Aorta (tissue), 5 donors: ENCODE measurements around the gene NFATC2. TPM values are rescaled to one million over a fixed set of nuclear protein-coding genes. Genes with fewer than 3 reads are reported as not detected.

ENCODE experiments used
- ATAC-seq: fragments of 200-7000 bp; cut with Tn5 transposase; one replicate; pipeline ENCODE4 v1.9.1; 2022; ENCODE audit warnings: moderate library complexity; ENCODE audit not compliant: low FRiP score
- DNase-seq, 2 donors: peaks; one replicate each; pipeline ENCODE4 v3.0.0-alpha.2; 2020
- H3K27ac ChIP-seq, 2 donors: one replicate each; pipeline ENCODE4 v1.5.1; 2013; ENCODE audit warnings: low read length in 2 of 2, mild to moderate bottlenecking in 2 of 2, moderate library complexity in 2 of 2, control low read depth in 1 of 2, inconsistent platforms in 1 of 2, low read depth in 1 of 2
- H3K27me3 ChIP-seq, 2 donors: one replicate each; pipeline ENCODE4 v1.6.1; 2013; ENCODE audit warnings: control low read depth in 1 of 2, low read length in 1 of 2, mild to moderate bottlenecking in 1 of 2, moderate library complexity in 1 of 2; ENCODE audit not compliant: insufficient read depth in 2 of 2, control insufficient read depth in 1 of 2
- H3K36me3 ChIP-seq, 2 donors: one replicate each; pipeline ENCODE4 v1.6.1; 2013; ENCODE audit warnings: control low read depth in 1 of 2, low read length in 1 of 2, mild to moderate bottlenecking in 1 of 2; ENCODE audit not compliant: insufficient read depth in 2 of 2, control insufficient read depth in 1 of 2
- H3K4me1 ChIP-seq, 2 donors: one replicate each; pipeline ENCODE4 v1.6.1; 2013; ENCODE audit warnings: low read length in 2 of 2, control low read depth in 1 of 2, mild to moderate bottlenecking in 1 of 2, moderate library complexity in 1 of 2; ENCODE audit not compliant: insufficient read depth in 2 of 2, control insufficient read depth in 1 of 2
- H3K4me3 ChIP-seq, 2 donors: one replicate each; pipeline ENCODE4 v1.5.1; 2013; ENCODE audit warnings: low read length in 2 of 2, control low read depth in 1 of 2, mild to moderate bottlenecking in 1 of 2
- H3K9me3 ChIP-seq: one replicate; pipeline ENCODE4 v1.6.1; 2013; ENCODE audit warnings: mild to moderate bottlenecking, low read length; ENCODE audit not compliant: control insufficient read depth
- WGBS, 2 donors: extraction: QIAGEN DNeasy Blood & Tissue Kit; methylation state at CpG; one replicate each; pipeline ENCODE4 v1.1.7; 2013; 5-methylcytosine and 5-hydroxymethylcytosine counted together
- intact Hi-C, 2 donors: fragments of 100-400 bp; cut with DNase I; formaldehyde crosslinking; loops; one replicate each; pipeline versions ENCODE4 v1.14.2 to v1.15.0; 2022
- polyA plus RNA-seq, 2 donors: library from polyadenylated mRNA; stranded (reverse); fragments of 200-250 nt; gene quantifications; one replicate each; pipeline ENCODE4 v1.2.3, GENCODE V29; 2013
- total RNA-seq, 2 donors: library from RNA; stranded (reverse); fragmentation: NEBNext Ultra II Directional; extraction: Animal tissue kit (Norgen Biotek cat#: 25700); gene quantifications; one replicate each; pipeline ENCODE4 v1.2.1, GENCODE V29; 2021
- donor health status: healthy with polysubstance abuse.
- donor health status: Bipolar disorder and iron deficiency.
- donor health status: DM: no; HTN: no; CAD: no.
- donor health status: DM: no; HTN: no; CAD: no.
- donor health status: DM: yes; HTN: yes; CAD: no.

NFATC2 gene
- total and polyA plus RNA-seq, 4 donors, result 1.7 to 13.0 (median 7.4) TPM

DNA sequence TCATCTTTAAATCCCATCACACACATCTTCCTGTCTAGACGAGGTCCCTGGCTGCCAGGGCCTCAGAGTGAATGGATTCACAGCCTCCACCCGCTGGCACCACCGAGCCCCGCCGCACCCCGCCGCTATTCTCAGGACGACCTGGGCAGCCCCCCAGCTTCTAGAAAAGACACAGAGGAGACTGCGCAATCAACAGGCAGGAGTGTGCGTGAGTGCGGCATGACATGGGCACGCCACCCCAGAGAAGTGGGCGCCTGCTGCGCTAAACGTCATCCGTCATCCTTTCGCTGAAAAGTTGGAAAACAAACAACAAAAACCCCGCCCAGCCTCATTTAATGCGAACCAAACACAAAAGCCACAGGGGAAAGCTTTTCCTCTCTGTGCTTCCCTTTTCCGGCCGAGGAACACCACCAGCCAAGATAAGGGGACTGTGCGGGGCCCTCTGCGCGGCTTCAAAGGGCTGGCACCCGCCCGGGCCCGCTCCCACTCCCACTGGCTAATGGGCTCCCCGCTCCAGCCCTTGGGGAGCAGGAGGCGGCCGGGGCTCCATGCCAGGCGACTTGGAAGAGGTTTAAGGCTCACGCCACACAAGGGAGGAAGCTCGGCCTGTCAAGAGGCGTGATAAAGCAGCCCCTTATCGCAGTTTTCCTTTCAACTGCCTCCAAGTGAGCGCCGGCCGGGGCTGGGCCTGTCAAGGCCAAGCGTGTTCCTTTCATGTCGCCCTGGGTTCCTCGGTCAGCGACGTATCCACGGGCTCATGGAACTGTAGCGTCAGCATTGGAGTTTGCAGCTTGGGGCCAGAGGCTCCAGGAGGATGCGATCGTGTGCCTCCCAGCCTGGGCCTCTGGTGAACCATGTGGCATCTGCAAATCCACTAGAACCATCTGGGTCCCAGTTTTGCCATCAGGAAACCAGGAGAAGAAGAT lies 50.1 kb downstream of the NFATC2 start:
- Histone ChIP-seq H3K4me3 (peak overlapping the region in 1 of 2 donors; percentile 8), H3K27ac (no peak overlapping the region), H3K4me1 (peaks cover 0 to 1% of the 10 kb centered on the region in 2 donors), H3K36me3 (no peaks in the 10 kb centered on the region), H3K9me3 (no peaks in the 10 kb centered on the region), H3K27me3 (no peaks in the 10 kb centered on the region)
- 12 to 14% methylated on average over 47 of the region's 47 CpGs for WGBS, 2 donors
- ATAC-seq, result peak; percentile 54
- intact Hi-C loops, result no loop called here
- peak; percentile 58 to 81 for DNase-seq

DNA sequence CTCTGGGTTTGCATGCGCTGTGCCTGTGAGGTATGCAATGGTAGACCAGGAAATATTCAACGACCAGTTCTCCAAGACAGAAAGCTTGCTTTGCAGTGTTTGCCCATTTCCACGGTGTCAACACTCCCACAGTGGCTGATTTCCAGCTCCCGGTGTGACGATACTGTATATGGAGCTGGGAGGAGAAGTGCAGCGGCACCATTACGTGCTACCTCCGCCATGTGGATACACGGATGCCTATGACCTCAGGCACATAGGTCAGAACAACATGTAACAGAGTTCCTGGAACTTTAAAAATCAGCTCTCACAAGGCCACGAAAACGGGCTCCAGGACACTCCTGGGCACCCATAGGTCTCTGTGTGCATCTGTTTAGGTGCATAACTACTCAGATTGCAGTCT lies 51.1 kb downstream of the NFATC2 start:
- intact Hi-C loops, result no loop called here
- Histone ChIP-seq H3K27ac (no peak overlapping the region), H3K27me3 (no peaks in the 10 kb centered on the region), H3K4me3 (no peak overlapping the region), H3K9me3 (no peaks in the 10 kb centered on the region), H3K36me3 (no peaks in the 10 kb centered on the region), H3K4me1 (peaks cover 0 to 1% of the 10 kb centered on the region in 2 donors)
- 90% methylated on average over 11 of the region's 11 CpGs for WGBS, 2 donors
- ATAC-seq, result no peak
- DNase-seq, result no peak

DNA sequence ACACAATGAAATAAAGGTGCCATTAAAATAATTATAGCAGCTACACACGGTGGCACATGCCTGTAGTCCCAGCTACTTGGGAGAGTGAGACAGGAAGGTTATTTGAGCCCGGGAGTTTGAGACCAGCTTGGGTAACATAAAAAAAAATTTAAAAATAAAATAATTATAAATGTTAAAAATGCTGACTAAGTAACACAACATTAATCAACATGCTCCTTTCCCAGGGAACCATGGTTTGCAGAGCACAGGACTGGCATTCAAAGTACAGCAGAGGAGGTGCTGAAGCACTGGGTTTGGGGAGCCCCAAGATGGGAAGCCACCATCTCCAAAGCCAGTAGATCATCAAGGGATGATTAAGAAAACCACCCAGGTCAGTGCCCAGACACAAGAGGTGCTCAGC lies 51.9 kb downstream of the NFATC2 start:
- DNase-seq (no peak), ATAC-seq (no peak)
- Histone ChIP-seq H3K27me3 (no peaks in the 10 kb centered on the region), H3K4me3 (no peak overlapping the region), H3K36me3 (no peaks in the 10 kb centered on the region), H3K9me3 (no peaks in the 10 kb centered on the region), H3K4me1 (peaks cover 0 to 1% of the 10 kb centered on the region in 2 donors), H3K27ac (no peak overlapping the region)
- intact Hi-C loops, result no loop called here
- 96 to 97% methylated on average over 2 of the region's 2 CpGs for WGBS, 2 donors

DNA sequence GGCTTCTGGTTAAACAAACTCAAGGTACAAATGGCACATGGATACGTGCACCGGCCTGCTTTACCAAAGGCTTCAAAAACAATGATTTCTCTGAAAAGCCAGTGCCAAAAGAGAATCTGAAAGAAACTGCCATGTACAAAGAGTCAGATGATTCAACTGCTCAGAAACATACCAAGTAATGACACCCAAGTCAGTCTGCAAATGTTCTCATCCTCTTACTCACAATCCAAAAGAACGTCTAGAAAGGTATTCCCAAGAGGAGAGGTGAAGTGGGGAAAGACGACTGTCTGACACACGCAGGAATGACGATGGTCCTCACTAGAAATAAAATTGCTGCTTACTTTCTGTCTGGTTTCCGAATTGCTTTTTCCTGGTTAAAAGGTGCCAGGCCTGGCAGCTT lies 52.9 kb downstream of the NFATC2 start:
- DNase-seq, result no peak
- no peak overlapping the region for H3K4me3 ChIP-seq
- ATAC-seq, result no peak
- H3K36me3 ChIP-seq, result no peaks in the 10 kb centered on the region
- peaks cover 0 to 1% of the 10 kb centered on the region in 2 donors for H3K4me1 ChIP-seq
- WGBS, 2 donors, result 95% methylated on average over 7 of the region's 7 CpGs
- intact Hi-C loops, result no loop called here
- H3K27me3 ChIP-seq, result no peaks in the 10 kb centered on the region
- no peak overlapping the region for H3K27ac ChIP-seq
- H3K9me3 ChIP-seq, result no peaks in the 10 kb centered on the region

DNA sequence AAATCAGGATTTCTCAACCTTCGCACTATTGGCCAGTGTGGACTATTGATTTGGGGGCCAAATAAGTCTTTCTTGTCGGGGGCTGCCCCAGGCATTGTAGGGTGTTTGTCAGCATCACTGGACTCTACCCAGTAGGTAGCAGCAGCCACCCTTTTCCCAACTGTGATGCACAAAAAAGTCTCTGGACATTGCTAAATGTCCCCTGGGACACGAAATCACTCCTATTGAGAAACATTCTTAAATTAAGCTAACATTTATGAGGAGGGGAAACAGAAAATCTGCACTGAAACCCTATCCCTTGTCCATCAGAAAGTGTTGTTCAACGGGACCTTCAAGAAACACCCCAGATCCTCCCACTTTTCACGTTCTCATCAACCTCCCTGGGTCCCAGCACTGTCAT lies 54.2 kb downstream of the NFATC2 start:
- no peak overlapping the region for H3K27ac ChIP-seq
- H3K4me3 ChIP-seq, result no peak overlapping the region
- ATAC-seq, result no peak
- H3K36me3 ChIP-seq, result no peaks in the 10 kb centered on the region
- H3K27me3 ChIP-seq, result no peaks in the 10 kb centered on the region
- H3K4me1 ChIP-seq, result peaks cover 0 to 1% of the 10 kb centered on the region in 2 donors
- H3K9me3 ChIP-seq, result no peaks in the 10 kb centered on the region
- intact Hi-C loops, result no loop called here
- DNase-seq, result no peak
- WGBS, 2 donors, result 95 to 96% methylated on average over 5 of the region's 5 CpGs

DNA sequence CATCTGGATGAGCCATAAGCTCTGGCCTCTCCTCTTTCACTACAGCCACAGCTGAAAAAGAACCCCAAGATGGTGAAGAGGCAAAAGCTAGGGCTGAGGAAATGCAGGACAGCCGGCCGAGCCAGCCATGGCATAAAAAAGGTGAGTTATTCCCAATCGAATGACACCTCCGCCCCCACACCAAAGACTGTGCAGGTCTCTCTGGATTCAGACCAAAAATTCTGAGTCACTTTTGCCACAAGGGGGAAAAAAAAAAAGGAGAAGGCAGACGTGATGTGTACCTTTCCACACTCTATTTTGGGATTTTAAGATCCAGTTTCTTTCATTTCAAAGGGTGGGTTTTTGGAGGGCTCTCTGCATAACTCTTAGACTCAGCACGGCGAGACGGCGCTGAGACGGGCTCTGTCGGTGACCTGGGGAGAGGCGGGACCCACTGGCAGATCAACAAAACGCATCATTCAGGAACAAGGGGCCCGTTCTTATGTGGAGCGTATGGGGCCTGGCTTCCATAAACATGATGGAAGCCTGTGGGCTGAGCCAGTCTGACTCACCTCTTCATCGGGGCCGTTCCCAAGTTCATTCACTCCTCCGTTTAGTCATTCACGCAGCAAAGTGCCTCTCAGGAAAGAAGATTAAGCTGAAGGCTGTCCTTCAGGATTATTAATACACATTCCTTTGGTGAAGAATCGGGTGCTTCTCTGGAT lies 54.8 kb downstream of the NFATC2 start:
- DNase-seq (no peak), ATAC-seq (no peak)
- Histone ChIP-seq H3K36me3 (no peaks in the 10 kb centered on the region), H3K9me3 (no peaks in the 10 kb centered on the region), H3K4me3 (no peak overlapping the region), H3K27ac (no peak overlapping the region), H3K27me3 (no peaks in the 10 kb centered on the region), H3K4me1 (peaks cover 0 to 1% of the 10 kb centered on the region in 2 donors)
- 57 to 60% methylated on average over 20 of the region's 20 CpGs for WGBS, 2 donors
- intact Hi-C loops, result no loop called here

DNA sequence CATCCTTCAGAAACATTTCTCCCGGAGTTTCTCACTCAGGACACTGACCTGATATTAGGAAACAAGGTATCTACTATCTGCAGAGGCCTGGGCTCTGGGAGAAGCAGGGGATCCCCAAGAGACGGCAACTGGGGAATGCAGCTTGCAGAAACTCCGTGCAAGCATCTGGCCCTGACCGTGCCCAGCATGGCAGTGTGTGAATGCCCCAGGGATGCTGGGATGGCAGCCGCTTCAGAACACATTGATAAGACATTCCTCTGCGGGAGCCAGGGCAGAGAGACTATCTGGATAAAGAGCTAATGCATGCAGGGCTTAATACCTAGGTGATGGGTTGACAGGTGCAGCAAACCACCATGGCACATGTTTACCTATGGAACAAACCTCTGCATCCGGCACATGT lies 55.4 kb downstream of the NFATC2 start:
- ATAC-seq (no peak), DNase-seq (no peak)
- Histone ChIP-seq H3K4me1 (peaks cover 0 to under 1% of the 10 kb centered on the region in 2 donors), H3K27me3 (no peaks in the 10 kb centered on the region), H3K27ac (no peak overlapping the region), H3K4me3 (no peak overlapping the region), H3K9me3 (no peaks in the 10 kb centered on the region), H3K36me3 (no peaks in the 10 kb centered on the region)
- 25 to 47% methylated on average over 7 of the region's 7 CpGs for WGBS, 2 donors
- intact Hi-C loops, result no loop called here

DNA sequence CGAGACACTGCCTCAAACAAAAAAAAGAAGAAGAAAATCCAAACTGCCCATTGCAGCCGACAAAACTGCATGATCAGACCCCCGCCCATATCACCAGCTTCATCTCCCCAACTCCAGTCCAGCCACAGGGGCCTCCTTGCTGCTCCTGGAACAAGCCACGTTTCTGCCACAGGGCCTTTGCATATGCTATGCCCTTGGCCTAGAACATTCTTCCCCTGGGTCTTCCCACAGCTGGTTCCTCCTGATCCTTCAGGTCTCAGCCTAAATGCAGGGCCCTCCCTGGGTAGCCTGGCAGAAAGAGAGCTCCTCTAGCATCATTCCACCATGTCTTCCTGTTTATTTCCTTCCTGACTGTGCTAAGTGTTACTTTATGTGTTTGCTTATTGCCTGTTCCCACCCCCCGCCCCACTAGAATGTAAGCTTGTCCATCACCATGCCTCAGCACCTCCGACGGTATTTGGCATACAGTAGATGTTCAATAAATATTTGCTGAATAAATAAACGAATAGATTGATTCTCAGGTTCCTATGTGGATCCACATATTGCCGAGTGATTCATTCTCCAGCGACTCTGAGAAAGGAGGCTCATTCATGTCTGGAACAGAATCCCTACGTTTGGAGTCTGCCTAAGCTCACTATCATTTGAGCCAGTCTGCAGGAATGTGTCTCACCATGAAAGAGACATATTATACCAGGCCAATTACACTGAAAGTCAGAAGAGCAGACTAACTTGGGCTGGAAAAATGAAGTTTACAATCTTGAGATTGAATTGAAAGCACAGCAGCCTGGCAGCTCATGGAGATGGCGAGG lies 56.1 kb downstream of the NFATC2 start:
- no peak overlapping the region for H3K27ac ChIP-seq
- DNase-seq, result no peak
- H3K4me3 ChIP-seq, result no peak overlapping the region
- no peaks in the 10 kb centered on the region for H3K27me3 ChIP-seq
- no peaks in the 10 kb centered on the region for H3K36me3 ChIP-seq
- intact Hi-C loops, result no loop called here
- 71 to 80% methylated on average over 12 of the region's 12 CpGs for WGBS, 2 donors
- no peaks in the 10 kb centered on the region for H3K9me3 ChIP-seq
- ATAC-seq, result no peak
- no peaks in the 10 kb centered on the region for H3K4me1 ChIP-seq
